Measurements from ENCODE around the gene ZNF660. TPM values are rescaled to one million over a fixed set of nuclear protein-coding genes. Genes with fewer than 3 reads are reported as not detected.

The ZNF660 gene
- total and polyA plus RNA-seq, 10 of the 15 experiments (the other 5 are each of a cell fraction or from before 2014, with no cell fraction given): 0.62 to 2.6 (median 1.7) TPM

- Histone ChIP-seq H4K20me1 (ENCODE audit: control insufficient read depth, insufficient read depth) (no peaks in the 10 kb centered on the region), H2AFZ (ENCODE audit: control insufficient read depth, low read depth, low read length) (no peak overlapping the region), H3K27me3 (replicated peaks in 1 of 2; ENCODE audit: control insufficient read depth in 2 of 2, insufficient read depth in 2 of 2, low read length in 1 of 2) (no peaks in the 10 kb centered on the region), H3K9me3 (replicated peaks; ENCODE audit: control insufficient read depth, insufficient read depth, low read length) (no peaks in the 10 kb centered on the region; the same call in 2 of the 3 replicates), H3K79me2 (ENCODE audit: control insufficient read depth, insufficient read depth, low read length) (no peaks in the 10 kb centered on the region), H3K4me1 (ENCODE audit: control insufficient read depth, insufficient read depth, low read length) (no peaks in the 10 kb centered on the region), H3K4me3 (no peak overlapping the region), H3K4me2 (ENCODE audit: control insufficient read depth, insufficient read depth) (no peak overlapping the region), H3K36me3 (ENCODE audit: control insufficient read depth in 2 of 2, insufficient read depth in 2 of 2, low read length in 1 of 2) (no peaks in the 10 kb centered on the region), H3K27ac (ENCODE audit: control insufficient read depth, insufficient read depth) (no peak overlapping the region), H3K9ac (ENCODE audit: control insufficient read depth, insufficient read depth, low read length) (no peak overlapping the region)
- FAIRE-seq: no peak
- ChIA-PET CTCF (no interaction called here), SMC1A (ENCODE audit: uncharacterized antibody, unreplicated experiment) (no interaction called here), POLR2A (no interaction called here), RAD21 (ENCODE audit: unreplicated experiment) (no interaction called here)
- no TSS peak for BruUV-seq (replicated peaks)
- ATAC-seq: no peak
- 0% methylated on average over 1 of the region's 1 CpG for WGBS (ENCODE audit: insufficient coverage, insufficient replicate concordance, low lambda C conversion rate, missing lambda C conversion rate)
- no peak for TF ChIP-seq MEF2A (IDR thresholded peaks at IDR 0.05; ENCODE audit: insufficient read depth, low read depth, low read length)
- no peak for TF ChIP-seq WRNIP1 (IDR thresholded peaks at IDR 0.05; ENCODE audit: borderline replicate concordance, low read depth, low read length)
- no peak for TF ChIP-seq SREBF2 (IDR thresholded peaks at IDR 0.05; ENCODE audit: low read length)
- no peak for TF ChIP-seq MTA3 (IDR thresholded peaks at IDR 0.05; ENCODE audit: borderline replicate concordance, low read length)
- in situ Hi-C loops (cut with MboI): no loop called here
- DNase-seq (ENCODE audit: low read depth, low spot score): no peak
- intact Hi-C loops (cut with micrococcal nuclease; ENCODE audit: unreplicated experiment): no loop called here
These were observed 11.9 kb downstream of the ZNF660 start for GRCh38 chr3:44596621-44597020.

DNA sequence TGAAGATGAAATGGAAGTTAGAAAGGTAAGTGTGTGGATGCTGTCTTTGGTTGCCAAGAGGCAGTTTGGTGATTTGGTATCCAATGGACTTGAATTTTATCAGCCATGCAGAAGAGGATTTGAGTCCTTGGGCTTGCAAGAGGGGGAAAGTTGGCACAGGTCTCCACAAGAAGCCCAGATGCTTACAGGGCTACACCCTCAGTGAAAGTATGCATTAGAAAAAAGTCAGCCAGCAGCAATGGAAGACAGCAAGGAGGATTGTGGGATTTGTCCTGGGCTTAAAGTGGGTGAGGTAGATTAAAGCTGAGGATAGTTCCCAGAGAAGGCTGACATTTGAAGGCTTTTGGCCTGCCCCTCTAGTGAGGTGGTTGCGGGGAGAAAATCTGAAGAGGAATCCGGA lies 17.0 kb downstream of the ZNF660 start:
- no peak for FAIRE-seq

More for the DNA sequence above, 17.0 kb downstream of the ZNF660 start:
- Histone ChIP-seq H3K36me3 (ENCODE audit: control insufficient read depth in 2 of 2, insufficient read depth in 2 of 2, low read length in 1 of 2) (no peaks in the 10 kb centered on the region), H3K4me1 (ENCODE audit: control insufficient read depth, insufficient read depth, low read length) (no peaks in the 10 kb centered on the region), H3K4me2 (ENCODE audit: control insufficient read depth, insufficient read depth) (no peak overlapping the region), H2AFZ (ENCODE audit: control insufficient read depth, low read depth, low read length) (no peak overlapping the region), H3K27me3 (replicated peaks in 1 of 2; ENCODE audit: control insufficient read depth in 2 of 2, insufficient read depth in 2 of 2, low read length in 1 of 2) (no peaks in the 10 kb centered on the region), H3K9me3 (replicated peaks; ENCODE audit: control insufficient read depth, insufficient read depth, low read length) (no peaks in the 10 kb centered on the region; the same call in 2 of the 3 replicates), H3K27ac (ENCODE audit: control insufficient read depth, insufficient read depth) (no peak overlapping the region), H3K79me2 (ENCODE audit: control insufficient read depth, insufficient read depth, low read length) (no peaks in the 10 kb centered on the region), H4K20me1 (ENCODE audit: control insufficient read depth, insufficient read depth) (no peaks in the 10 kb centered on the region), H3K4me3 (no peak overlapping the region), H3K9ac (ENCODE audit: control insufficient read depth, insufficient read depth, low read length) (no peak overlapping the region)
- ChIA-PET SMC1A (ENCODE audit: uncharacterized antibody, unreplicated experiment) (no interaction called here), POLR2A (no interaction called here), RAD21 (ENCODE audit: unreplicated experiment) (no interaction called here), CTCF (interaction anchor here (1.2 kb wide), 1 partner anchor 164 kb away, joined by 3 read pairs; no protein-coding TSS in a partner anchor)
- BruUV-seq (replicated peaks): no TSS peak
- in situ Hi-C loops (cut with MboI): no loop called here
- no peak for ATAC-seq
- DNase-seq (ENCODE audit: low read depth, low spot score): no peak
- TF ChIP-seq, protein P1, sequence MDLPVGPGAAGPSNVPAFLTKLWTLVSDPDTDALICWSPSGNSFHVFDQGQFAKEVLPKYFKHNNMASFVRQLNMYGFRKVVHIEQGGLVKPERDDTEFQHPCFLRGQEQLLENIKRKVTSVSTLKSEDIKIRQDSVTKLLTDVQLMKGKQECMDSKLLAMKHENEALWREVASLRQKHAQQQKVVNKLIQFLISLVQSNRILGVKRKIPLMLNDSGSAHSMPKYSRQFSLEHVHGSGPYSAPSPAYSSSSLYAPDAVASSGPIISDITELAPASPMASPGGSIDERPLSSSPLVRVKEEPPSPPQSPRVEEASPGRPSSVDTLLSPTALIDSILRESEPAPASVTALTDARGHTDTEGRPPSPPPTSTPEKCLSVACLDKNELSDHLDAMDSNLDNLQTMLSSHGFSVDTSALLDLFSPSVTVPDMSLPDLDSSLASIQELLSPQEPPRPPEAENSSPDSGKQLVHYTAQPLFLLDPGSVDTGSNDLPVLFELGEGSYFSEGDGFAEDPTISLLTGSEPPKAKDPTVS (IDR thresholded peaks at IDR 0.05; ENCODE audit: low read depth, low read length): no peak
- TF ChIP-seq ZBTB40 (IDR thresholded peaks at IDR 0.05; ENCODE audit: borderline replicate concordance) (no peak), FOXM1 (IDR thresholded peaks at IDR 0.05; ENCODE audit: low read depth, low read length) (no peak)
- 93% methylated on average over 2 of the region's 2 CpGs for WGBS (ENCODE audit: insufficient coverage, insufficient replicate concordance, low lambda C conversion rate, missing lambda C conversion rate)
- intact Hi-C loops (cut with micrococcal nuclease; ENCODE audit: unreplicated experiment): no loop called here
